Effector memory CD8-positive, alpha-beta T cell (primary cell): Measurements from ENCODE around the gene CLIC3.
"Not testable (repeated sequence)": the region's sequence is repeated elsewhere in the genome, so short reads cannot be mapped to it uniquely, and the experiment has no call there.

Experiments
- ATAC-seq: fragments of 150-1000 bp; cut with Tn5 transposase; replicated peaks from 2 replicates; pipeline ENCODE4 v1.10.0; 2021; ENCODE audit warnings: mild to moderate bottlenecking, moderate library complexity
- DNase-seq, 3 experiments: peaks; one replicate each; pipeline ENCODE4 v3.0.0; 2021
- H3K27ac Mint-ChIP-seq, 2 donors: one replicate each; pipeline ENCODE4 v1.8.0; 2022; ENCODE audit warnings: mild to moderate bottlenecking in 2 of 2, mixed read lengths in 2 of 2, moderate library complexity in 2 of 2
- H3K27me3 Mint-ChIP-seq, 2 donors: one replicate each; pipeline ENCODE4 v1.8.0; 2022; ENCODE audit warnings: mixed read lengths in 2 of 2
- H3K36me3 Mint-ChIP-seq: one replicate; pipeline ENCODE4 v1.8.0; 2022; ENCODE audit warnings: mild to moderate bottlenecking, moderate library complexity, mixed read lengths; ENCODE audit not compliant: insufficient read depth
- H3K4me1 Mint-ChIP-seq, 2 donors: one replicate each; pipeline ENCODE4 v1.8.0; 2022; ENCODE audit warnings: low read depth in 2 of 2, mixed read lengths in 2 of 2
- H3K4me3 Mint-ChIP-seq, 2 donors: one replicate each; pipeline ENCODE4 v1.8.0; 2022; ENCODE audit warnings: mild to moderate bottlenecking in 2 of 2, mixed read lengths in 2 of 2, moderate library complexity in 2 of 2
- H3K9me3 Mint-ChIP-seq, 2 donors: one replicate each; pipeline ENCODE4 v1.8.0; 2022; ENCODE audit warnings: mixed read lengths in 2 of 2

CLIC3 gene

GRCh38 chr9:137009217-137009616, 12.8 kb upstream of the CLIC3 start:
- no peaks in the 10 kb centered on the region for H3K27me3 Mint-ChIP-seq
- H3K4me1 Mint-ChIP-seq, result peaks cover 11 to 12% of the 10 kb centered on the region in 2 donors
- H3K36me3 Mint-ChIP-seq, result peaks cover 22% of the 10 kb centered on the region
- no peak overlapping the region for H3K4me3 Mint-ChIP-seq
- no peak for ATAC-seq
- no peak for DNase-seq
- H3K27ac Mint-ChIP-seq, result no peak overlapping the region
- H3K9me3 Mint-ChIP-seq, result no peaks in the 10 kb centered on the region

DNA sequence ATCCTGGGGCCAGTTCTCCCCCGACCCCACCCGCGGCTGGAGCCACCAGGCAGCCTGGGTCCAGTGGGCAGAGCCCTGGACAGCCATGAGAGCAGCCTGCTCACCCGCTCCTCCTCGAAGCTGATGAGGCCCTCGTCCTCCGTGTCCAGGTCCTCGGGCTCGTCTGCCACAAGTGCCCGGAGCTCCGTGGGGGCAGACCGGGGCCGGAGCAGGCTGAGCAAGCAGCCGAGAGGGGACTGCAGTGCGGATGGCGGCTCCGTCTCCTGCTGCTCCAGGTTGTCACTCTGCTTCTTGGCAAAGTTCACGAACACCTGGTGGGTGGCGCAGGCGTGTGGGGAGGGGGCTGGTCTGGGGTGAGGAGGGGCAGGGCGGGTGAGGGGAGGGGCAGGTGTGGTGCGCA, 11.9 kb upstream of the CLIC3 start:
- Mint-ChIP-seq H3K9me3 (no peaks in the 10 kb centered on the region), H3K27me3 (no peaks in the 10 kb centered on the region), H3K36me3 (peaks cover 22% of the 10 kb centered on the region), H3K4me1 (peaks cover 11 to 12% of the 10 kb centered on the region in 2 donors), H3K4me3 (no peak overlapping the region), H3K27ac (no peak overlapping the region)
- ATAC-seq, result no peak
- DNase-seq, result no peak

DNA sequence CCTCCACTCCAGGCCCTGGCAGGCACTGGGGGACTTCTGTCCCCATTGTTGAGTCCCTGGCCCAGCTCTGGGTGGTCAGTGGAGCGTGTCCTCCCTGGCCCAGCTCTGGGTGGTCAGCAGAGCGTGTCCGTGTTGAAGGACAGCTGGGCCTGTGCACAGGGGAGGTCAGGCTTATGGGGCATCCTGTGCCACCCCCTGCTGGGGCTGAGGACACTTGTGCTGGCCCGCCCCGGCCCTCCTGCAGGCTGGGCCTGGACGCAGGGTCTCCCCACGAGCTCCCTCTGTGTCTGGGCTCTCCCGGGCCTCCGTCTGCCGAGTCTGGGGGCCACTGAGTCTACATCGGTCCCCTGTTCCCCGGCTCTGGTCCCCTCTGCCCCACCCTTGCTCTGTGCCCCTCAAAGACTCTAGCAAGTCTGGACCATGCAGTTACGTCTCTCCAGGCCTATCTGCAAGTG, 11.5 kb upstream of the CLIC3 start:
- H3K4me1 Mint-ChIP-seq, result peaks cover 11 to 12% of the 10 kb centered on the region in 2 donors
- H3K4me3 Mint-ChIP-seq, result no peak overlapping the region
- peaks cover 22% of the 10 kb centered on the region for H3K36me3 Mint-ChIP-seq
- H3K9me3 Mint-ChIP-seq, result no peaks in the 10 kb centered on the region
- no peak for DNase-seq
- peak overlapping the region in 1 of 2 donors; percentile 67 for H3K27ac Mint-ChIP-seq
- H3K27me3 Mint-ChIP-seq, result no peaks in the 10 kb centered on the region
- ATAC-seq, result no peak

DNA sequence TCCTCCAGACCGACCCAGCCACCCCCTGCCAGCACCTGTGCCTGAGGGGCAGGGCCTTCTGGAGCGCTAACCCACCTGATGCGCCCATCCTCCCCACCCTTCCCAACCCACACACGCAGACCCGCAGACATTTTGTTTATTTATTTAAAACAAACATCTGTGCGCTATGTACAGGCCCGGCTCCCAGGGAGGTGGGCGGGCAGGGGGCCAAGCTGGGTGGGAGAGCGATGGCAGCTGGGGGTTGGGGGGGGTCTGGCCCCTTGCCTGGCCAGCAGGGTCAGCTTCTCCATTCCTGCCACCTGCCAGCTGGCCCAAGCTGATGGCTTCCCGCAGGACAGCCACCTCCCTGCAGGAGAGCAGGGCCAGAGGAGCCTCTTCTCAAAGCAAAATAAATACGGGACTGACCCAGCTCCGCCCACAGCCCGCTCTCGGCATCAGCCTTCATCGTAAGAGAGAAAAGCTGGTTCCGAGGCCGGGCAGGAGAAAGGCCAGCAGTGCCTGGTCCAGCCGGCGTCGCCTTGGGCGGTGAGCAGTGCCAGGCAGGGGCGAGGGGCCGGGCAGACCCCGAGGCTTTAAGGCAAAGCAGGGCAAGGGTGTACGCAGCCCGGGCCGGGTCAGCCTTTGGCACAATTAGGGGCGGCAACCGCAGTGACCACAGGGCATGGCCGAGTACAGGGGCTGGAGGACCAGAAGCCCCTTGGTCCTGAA, 10.9 kb upstream of the CLIC3 start:
- DNase-seq (no peak), ATAC-seq (no peak)
- H3K36me3 Mint-ChIP-seq, result peaks cover 22% of the 10 kb centered on the region
- H3K4me1 Mint-ChIP-seq, result peaks cover 11 to 12% of the 10 kb centered on the region in 2 donors
- H3K4me3 Mint-ChIP-seq, result no peak overlapping the region
- peak overlapping the region in 1 of 2 donors; percentile 67 for H3K27ac Mint-ChIP-seq
- no peaks in the 10 kb centered on the region for H3K27me3 Mint-ChIP-seq
- no peaks in the 10 kb centered on the region for H3K9me3 Mint-ChIP-seq

DNA sequence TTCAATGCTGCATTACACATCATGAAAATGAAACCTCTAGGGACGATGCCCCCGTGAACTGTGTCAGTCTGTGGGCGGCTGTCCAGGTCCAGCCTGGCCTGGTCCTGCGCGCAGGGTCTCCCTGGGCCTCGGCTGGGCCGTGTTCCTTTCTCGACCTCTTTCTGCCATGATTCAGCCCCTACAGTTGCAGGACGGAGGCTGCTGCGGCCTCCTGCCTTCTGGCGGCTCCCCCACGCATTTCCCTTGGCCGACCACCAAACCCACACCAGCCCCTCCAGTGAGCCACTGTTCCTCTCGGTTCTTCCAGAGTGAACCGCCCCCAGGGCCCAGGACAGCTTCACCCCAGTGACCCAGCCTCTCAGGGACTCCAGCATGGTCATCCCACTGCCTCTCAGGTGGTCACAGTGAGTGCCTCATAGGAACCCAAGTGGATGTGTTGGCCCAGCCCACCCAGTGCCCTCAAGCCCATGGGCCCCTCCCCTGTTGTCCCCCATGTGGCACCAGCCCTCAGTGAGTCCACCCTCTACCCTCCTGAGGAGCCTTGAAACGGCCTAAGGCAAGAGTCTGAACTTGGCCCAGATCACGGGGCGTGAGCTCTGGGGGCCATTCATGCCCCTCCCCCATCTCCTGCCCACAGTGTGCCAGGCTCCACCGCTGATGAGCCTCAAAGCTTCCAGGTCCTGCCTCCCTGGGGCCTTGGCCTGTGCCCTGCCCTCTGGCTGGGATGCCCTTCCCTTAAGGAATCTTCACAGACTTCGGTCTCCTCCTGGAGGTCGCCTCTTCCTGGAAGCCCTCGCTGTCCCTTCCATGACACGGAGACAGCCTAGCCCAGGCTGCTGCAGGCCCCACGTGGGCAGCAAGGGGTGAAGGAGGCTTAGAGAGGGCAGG, 10.0 kb upstream of the CLIC3 start:
- DNase-seq, result no peak
- Mint-ChIP-seq H3K36me3 (peaks cover 18% of the 10 kb centered on the region), H3K27me3 (no peaks in the 10 kb centered on the region), H3K4me1 (peaks cover 11 to 12% of the 10 kb centered on the region in 2 donors), H3K4me3 (peak overlapping the region; percentile 33 to 51), H3K27ac (peak overlapping the region in 1 of 2 donors; percentile 74), H3K9me3 (no peaks in the 10 kb centered on the region)
- ATAC-seq, result peak; percentile 17

- H3K4me1 Mint-ChIP-seq, result peaks cover 21% of the 10 kb centered on the region in 2 donors
Measured at GRCh38 chr9:137004285-137004684, 7.9 kb upstream of the CLIC3 start.

DNA sequence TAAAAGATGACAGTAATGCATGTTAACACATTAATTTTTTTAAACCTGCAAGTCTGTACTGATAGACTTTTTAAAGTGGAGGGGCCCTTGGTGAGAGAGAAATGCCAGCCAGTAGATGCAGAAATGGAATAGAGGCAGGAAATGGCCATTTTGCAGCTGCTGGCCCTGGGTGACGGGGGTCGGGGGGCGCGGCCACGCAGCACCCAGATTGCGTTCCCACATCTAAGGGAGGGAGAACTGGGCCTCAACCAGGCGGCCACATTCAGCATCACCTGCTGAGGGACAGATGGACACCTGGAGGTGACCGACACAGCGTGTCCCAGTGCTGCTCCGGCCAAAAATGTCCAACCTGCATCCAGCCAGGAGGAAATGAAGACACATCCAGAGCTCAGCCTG, 6.3 kb upstream of the CLIC3 start:
- DNase-seq (no peak), ATAC-seq (no peak)
- Mint-ChIP-seq H3K27ac (no peak overlapping the region), H3K27me3 (no peaks in the 10 kb centered on the region), H3K4me1 (peaks cover 34 to 35% of the 10 kb centered on the region in 2 donors), H3K9me3 (no peaks in the 10 kb centered on the region), H3K4me3 (peak overlapping the region in 1 of 2 donors; percentile 46), H3K36me3 (peaks cover 26% of the 10 kb centered on the region)

More at GRCh38 chr9:137004285-137004684, 7.9 kb upstream of the CLIC3 start:
- ATAC-seq, DNase-seq, H3K27me3 Mint-ChIP-seq, H3K4me3 Mint-ChIP-seq, H3K9me3 Mint-ChIP-seq: not testable (repeated sequence)
- Mint-ChIP-seq H3K27ac (peak overlapping the region in 1 of 2 donors; percentile 21), H3K36me3 (peaks cover 18% of the 10 kb centered on the region)

GRCh38 chr9:137001857-137002645, 5.7 kb upstream of the CLIC3 start:
- no peak for ATAC-seq
- Mint-ChIP-seq H3K27ac (no peak overlapping the region), H3K9me3 (no peaks in the 10 kb centered on the region), H3K4me1 (peaks cover 39% of the 10 kb centered on the region in 2 donors), H3K27me3 (no peaks in the 10 kb centered on the region), H3K4me3 (peak overlapping the region in 1 of 2 donors; percentile 46), H3K36me3 (peaks cover 26% of the 10 kb centered on the region)
- DNase-seq, result no peak

DNA sequence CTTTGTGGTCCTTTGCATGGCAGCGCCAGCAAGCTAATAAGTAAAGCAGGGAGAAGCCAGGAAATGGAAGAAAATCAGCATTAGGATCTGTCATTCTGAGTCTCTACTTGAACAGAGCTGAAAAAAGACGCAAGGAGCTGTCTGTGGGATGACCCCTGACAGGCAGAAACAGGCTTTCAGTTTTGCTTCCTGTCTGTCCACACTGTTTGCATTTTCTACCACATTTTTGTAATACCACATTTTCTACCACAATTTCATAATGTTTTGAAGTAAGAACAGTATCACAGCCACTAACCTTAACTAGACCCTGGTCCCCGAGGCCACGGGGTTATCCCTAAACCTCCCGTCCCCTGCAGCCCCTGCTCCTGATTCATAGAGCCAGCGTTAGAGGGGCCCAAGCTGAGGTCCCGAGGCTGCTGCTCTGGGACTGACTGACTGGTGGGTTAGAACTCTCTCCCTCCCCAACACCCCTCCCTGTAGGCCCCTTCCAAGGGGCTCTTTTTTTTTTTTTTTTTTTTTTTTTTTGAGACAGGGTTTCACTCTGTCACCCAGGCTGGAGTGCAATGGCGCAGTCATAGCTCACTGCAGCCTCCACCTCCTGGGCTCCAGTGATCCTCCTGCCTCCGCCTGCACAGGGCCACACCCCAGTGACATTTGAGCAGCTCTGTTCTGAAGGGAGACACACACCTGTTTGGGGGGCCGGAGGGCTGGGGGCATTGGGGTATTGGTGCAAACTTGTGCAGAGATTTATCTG, 4.0 kb upstream of the CLIC3 start:
- peak; percentile 48 for ATAC-seq
- H3K27ac Mint-ChIP-seq, result peak overlapping the region; percentile 98 to 99
- peaks cover 39 to 43% of the 10 kb centered on the region in 2 donors for H3K4me1 Mint-ChIP-seq
- no peaks in the 10 kb centered on the region for H3K9me3 Mint-ChIP-seq
- peaks cover 35% of the 10 kb centered on the region for H3K36me3 Mint-ChIP-seq
- H3K4me3 Mint-ChIP-seq, result peak overlapping the region; percentile 71
- peak; percentile 37 to 49 (median 38) for DNase-seq
- no peaks in the 10 kb centered on the region for H3K27me3 Mint-ChIP-seq

DNA sequence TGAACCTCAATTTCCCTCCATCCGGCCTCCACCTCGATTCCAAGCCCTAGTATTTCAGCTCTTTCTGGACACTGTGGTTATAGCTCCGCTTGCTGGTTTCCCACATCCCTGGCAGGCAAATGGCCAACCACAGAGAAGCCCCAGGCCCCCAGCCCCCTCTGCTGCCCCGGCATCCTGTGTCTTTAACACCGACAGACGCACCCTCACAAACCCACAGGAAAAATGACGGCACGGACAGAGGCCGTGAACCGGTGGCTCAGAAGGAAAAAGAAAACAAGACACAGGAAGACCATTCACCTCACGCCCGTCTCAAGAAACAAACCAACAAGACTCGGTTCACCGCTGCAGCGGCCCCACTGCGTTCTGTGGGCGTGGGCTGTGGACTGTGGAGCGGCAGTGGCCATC, 1.5 kb upstream of the CLIC3 start:
- H3K9me3 Mint-ChIP-seq, result no peaks in the 10 kb centered on the region
- peaks cover 44 to 48% of the 10 kb centered on the region in 2 donors for H3K4me1 Mint-ChIP-seq
- peak overlapping the region; percentile 98 to 99 for H3K27ac Mint-ChIP-seq
- H3K36me3 Mint-ChIP-seq, result peaks cover 45% of the 10 kb centered on the region
- DNase-seq (peak; percentile 53 to 59 (median 59)), ATAC-seq (peak; percentile 39)
- peak overlapping the region; percentile 94 to 95 for H3K4me3 Mint-ChIP-seq
- H3K27me3 Mint-ChIP-seq, result no peaks in the 10 kb centered on the region

DNA sequence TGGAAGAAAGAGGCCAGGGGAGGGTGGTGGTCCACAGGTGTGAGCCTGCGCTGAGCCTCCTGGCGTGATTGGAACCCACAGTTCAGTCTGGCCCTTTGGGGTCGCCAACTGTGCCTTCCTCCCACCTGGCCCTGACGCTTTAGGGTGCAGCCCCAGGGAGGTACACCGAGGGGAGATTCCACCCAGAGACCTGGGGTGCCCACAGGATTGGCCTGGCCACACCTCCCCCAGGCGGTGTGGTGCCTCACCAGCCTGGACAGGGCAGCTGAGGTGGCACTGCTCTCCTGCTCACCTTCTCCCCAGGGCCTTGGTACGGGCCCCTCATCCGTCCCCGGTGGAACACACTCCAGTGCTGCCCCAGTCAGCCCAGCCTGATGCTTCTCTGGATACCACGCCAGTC, 1.0 kb upstream of the CLIC3 start:
- Mint-ChIP-seq H3K36me3 (peaks cover 50% of the 10 kb centered on the region), H3K27me3 (no peaks in the 10 kb centered on the region), H3K9me3 (no peaks in the 10 kb centered on the region), H3K4me3 (peak overlapping the region; percentile 94 to 95), H3K4me1 (peaks cover 47 to 48% of the 10 kb centered on the region in 2 donors), H3K27ac (peak overlapping the region; percentile 98 to 99)
- DNase-seq, result peak in 1 of 3 experiments; percentile 29
- peak; percentile 9 for ATAC-seq

GRCh38 chr9:136995772-136996311, 526 bp downstream of the CLIC3 start:
- Mint-ChIP-seq H3K36me3 (peaks cover 53% of the 10 kb centered on the region), H3K27ac (peak overlapping the region; percentile 97 to 98), H3K9me3 (no peaks in the 10 kb centered on the region), H3K4me1 (peaks cover 54 to 56% of the 10 kb centered on the region in 2 donors), H3K4me3 (peak overlapping the region; percentile 94 to 95), H3K27me3 (no peaks in the 10 kb centered on the region)
- ATAC-seq, result no peak
- no peak for DNase-seq
